HG03108 (cell line): ENCODE results near the gene PCDHGA10.
"Not testable (repeated sequence)": the region's sequence is repeated elsewhere in the genome, so short reads cannot be mapped to it uniquely, and the experiment has no call there.

Experiments used
- ATAC-seq: cut with Tn5 transposase; IDR thresholded peaks from one replicate; pipeline ENCODE4 v1.9.1; 2021; ENCODE audit warnings: moderate library complexity; ENCODE audit not compliant: unreplicated experiment

PCDHGA10 gene

GRCh38 chr5:141392429-141393198, 20.2 kb upstream of the PCDHGA10 start, which contains the start of gene PCDHGA8:
TSS of gene PCDHGA8 (plus strand) at chr5:141392633. CDS start at chr5:141392814, 181 bp downstream.
- no peak for ATAC-seq

DNA sequence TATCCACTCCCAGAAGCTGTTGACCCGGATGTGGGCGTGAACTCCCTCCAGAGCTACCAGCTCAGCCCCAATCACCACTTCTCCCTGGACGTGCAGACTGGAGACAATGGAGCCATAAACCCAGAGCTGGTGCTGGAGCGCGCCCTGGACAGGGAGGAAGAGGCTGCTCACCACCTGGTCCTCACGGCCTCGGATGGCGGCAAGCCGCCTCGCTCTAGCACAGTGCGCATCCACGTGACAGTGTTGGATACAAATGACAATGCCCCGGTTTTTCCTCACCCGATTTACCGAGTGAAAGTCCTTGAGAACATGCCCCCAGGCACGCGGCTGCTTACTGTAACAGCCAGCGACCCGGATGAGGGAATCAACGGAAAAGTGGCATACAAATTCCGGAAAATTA, 19.5 kb upstream of the PCDHGA10 start:
- no peak for ATAC-seq

GRCh38 chr5:141394401-141395187, 18.2 kb upstream of the PCDHGA10 start:
- ATAC-seq, result not testable (repeated sequence)

DNA sequence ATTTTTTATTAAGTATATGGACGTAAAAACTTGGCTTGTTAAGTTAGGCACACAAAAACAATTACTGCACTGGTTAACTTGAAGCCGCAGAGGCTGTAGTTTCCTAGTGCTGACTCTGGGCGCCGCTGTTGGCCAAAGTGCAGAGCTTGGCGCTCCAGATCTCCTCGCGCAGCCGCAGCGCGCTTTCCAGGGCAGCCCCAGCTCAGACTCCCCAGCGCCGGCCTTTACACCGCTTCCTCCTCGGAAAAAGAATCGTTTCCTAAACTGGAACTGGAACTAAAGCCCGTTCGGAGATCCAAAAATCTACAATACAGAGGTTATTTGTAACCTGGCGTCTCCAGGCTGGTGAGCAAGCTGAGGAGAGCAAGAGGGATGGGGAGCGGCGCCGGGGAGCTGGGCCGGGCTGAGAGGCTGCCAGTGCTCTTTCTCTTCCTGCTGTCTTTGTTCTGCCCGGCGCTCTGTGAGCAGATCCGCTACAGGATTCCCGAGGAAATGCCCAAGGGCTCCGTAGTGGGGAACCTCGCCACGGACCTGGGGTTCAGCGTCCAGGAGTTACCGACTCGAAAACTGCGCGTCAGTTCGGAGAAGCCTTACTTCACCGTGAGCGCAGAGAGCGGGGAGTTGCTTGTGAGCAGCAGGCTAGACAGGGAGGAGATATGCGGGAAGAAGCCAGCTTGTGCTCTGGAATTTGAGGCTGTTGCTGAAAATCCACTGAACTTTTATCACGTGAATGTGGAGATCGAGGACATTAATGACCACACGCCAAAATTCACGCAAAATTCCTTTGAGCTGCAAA, 14.8 kb upstream of the PCDHGA10 start, which contains the start of gene PCDHGB5:
TSS of gene PCDHGB5 (plus strand) at position 192 of the 796 bp plus-strand sequence. CDS start at position 373, 181 bp downstream.
- ATAC-seq, result peak; percentile 84

DNA sequence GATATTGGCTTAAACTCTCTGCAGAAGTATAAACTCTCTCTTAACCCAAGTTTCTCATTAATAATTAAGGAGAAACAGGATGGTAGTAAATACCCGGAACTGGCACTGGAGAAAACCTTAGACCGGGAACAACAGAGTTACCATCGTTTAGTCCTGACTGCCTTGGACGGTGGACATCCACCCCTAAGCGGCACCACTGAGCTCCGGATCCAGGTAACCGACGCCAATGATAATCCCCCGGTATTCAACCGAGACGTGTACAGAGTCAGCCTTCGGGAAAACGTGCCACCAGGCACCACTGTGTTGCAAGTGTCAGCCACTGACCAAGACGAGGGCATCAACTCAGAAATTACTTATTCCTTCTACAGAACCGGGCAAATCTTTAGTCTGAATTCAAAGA, 14.2 kb upstream of the PCDHGA10 start:
- no peak for ATAC-seq

GRCh38 chr5:141399555-141400258, 13.1 kb upstream of the PCDHGA10 start:
- no peak for ATAC-seq

DNA sequence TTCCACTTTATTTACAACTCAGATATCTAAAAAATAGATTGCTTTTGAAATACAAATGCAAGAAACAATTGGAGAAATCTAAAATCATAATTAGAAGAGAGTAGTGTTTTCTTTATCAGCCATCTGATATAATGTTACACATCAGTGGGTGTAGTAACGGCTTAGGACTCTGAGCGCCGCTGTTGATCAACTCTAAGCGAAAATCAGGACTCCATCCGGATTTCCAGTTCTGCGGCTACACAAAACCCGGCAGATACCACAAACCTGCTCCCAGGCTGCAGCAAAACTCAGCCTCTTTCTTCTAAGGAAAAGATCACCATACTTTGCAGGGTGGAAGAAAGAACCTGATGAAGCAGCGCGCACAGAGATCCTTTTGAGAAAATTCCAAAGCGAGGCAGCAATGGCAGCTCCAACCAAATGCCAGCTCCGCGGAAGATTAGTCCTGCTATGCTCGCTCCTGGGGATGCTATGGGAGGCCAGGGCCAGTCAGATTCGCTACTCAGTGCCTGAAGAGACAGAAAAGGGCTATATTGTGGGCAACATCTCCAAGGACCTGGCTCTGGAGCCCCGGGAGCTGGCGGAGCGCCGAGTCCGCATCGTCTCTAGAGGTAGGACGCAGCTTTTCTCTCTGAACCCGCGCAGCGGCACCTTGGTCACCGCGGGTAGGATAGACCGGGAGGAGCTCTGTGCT, 10.1 kb upstream of the PCDHGA10 start, which contains the start of gene PCDHGA9:
TSS of gene PCDHGA9 (plus strand) at position 226 of the 691 bp plus-strand sequence. CDS start at position 401, 175 bp downstream.
- ATAC-seq, result no peak

DNA sequence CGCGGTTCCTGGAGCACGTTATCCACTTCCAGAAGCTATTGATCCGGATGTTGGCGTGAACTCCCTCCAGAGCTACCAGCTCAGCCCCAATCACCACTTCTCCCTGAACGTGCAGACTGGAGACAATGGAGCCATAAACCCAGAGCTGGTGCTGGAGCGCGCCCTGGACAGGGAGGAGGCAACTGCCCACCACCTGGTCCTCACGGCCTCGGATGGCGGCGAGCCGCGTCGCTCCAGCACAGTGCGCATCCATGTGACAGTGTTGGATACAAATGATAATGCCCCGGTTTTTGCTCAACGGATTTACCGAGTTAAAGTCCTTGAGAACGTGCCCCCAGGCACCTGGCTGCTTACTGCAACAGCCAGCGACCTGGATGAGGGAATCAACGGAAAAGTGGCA, 9.4 kb upstream of the PCDHGA10 start:
- no peak for ATAC-seq

DNA sequence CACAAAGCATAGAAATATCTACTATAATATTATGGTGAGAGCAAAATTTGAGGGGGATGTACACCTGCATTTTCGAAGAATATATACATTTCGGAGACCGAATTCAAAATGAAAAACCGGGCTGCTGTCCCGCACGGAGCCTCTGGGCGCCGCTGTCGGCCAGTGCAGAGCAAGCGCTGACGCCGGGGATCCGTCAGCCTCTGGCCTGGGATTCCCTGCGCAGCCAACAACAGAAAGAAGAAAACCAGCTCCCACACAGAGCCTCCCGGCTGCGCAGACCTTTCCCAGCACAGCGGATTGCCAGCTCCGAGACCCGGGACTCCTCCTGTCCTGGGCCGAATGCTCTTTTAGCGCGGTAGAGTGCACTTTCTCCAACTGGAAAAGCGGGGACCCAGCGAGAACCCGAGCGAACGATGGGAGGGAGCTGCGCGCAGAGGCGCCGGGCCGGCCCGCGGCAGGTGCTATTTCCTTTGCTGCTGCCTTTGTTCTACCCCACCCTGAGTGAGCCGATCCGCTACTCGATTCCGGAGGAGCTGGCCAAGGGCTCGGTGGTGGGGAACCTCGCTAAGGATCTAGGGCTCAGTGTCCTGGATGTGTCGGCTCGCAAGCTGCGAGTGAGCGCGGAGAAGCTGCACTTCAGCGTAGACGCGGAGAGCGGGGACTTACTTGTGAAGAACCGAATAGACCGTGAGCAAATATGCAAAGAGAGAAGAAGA, 4.8 kb upstream of the PCDHGA10 start, which contains the start of gene PCDHGB6:
TSS of gene PCDHGB6 (plus strand) at position 232 of the 716 bp plus-strand sequence. CDS start at position 414, 182 bp downstream.
- peak; percentile 59 for ATAC-seq

GRCh38 chr5:141409598-141410306, 3.0 kb upstream of the PCDHGA10 start:
- no peak for ATAC-seq

- no peak for ATAC-seq
Measured at GRCh38 chr5:141411575-141411974, 1.2 kb upstream of the PCDHGA10 start.

DNA sequence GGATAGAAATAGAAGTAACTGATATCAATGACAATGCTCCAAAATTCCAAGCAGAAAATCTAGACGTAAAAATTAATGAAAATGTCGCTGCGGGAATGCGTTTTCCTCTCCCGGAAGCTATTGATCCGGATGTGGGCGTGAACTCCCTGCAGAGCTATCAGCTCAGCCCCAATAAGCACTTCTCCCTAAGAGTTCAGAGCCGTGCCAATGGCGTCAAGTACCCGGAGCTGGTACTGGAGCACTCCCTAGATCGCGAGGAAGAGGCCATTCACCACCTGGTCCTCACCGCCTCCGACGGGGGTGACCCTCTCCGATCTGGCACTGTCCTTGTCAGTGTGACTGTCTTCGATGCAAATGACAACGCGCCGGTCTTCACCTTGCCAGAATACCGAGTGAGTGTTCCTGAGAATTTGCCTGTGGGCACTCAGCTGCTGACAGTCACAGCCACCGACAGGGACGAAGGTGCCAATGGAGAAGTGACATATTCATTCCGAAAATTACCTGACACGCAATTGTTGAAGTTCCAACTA, 818 bp downstream of the PCDHGA10 start:
- no peak for ATAC-seq

GRCh38 chr5:141414548-141415274, 1.9 kb downstream of the PCDHGA10 start:
- not testable (repeated sequence) for ATAC-seq

GRCh38 chr5:141415275-141415618, 2.5 kb downstream of the PCDHGA10 start:
- not testable (repeated sequence) for ATAC-seq

DNA sequence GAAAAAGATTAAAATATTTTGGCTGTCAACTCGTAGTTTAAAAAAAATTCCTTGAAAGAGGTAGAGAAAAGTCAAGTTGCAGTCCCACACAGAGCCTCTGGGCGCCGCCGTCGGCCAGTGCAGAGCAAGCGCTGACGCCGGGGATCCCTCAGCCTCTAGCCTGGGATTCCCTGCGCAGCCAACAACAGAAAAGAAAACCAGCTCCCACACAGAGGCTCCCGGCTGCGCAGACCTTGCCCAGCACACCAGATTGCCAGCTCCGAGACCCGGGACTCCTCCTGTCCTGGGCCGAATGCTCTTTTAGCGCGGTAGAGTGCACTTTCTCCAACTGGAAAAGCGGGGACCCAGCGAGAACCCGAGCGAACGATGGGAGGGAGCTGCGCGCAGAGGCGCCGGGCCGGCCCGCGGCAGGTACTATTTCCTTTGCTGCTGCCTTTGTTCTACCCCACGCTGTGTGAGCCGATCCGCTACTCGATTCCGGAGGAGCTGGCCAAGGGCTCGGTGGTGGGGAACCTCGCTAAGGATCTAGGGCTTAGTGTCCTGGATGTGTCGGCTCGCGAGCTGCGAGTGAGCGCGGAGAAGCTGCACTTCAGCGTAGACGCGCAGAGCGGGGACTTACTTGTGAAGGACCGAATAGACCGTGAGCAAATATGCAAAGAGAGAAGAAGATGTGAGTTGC, 4.8 kb downstream of the PCDHGA10 start, which contains the start of gene PCDHGB7:
TSS of gene PCDHGB7 (plus strand) at position 184 of the 679 bp plus-strand sequence. CDS start at position 367, 183 bp downstream.
- ATAC-seq, result peak; percentile 75

GRCh38 chr5:141419074-141419880, 6.5 kb downstream of the PCDHGA10 start:
- ATAC-seq, result no peak
